Omental fat pad (tissue), 4 donors: Measurements from ENCODE around the gene SEC14L6. TPM values are rescaled to one million over a fixed set of nuclear protein-coding genes. Genes with fewer than 3 reads are reported as not detected.

ENCODE experiments used
- ATAC-seq: fragments of 150-250 bp; one replicate; pipeline ENCODE4 v1.9.1; 2016; ENCODE audit warnings: mild to moderate bottlenecking, moderate library complexity; ENCODE audit not compliant: low FRiP score
- DNase-seq: peaks from one replicate; pipeline ENCODE4 v3.0.0-alpha.2; 2019; ENCODE audit warnings: low spot score
- CTCF ChIP-seq, 3 donors: fragments of 450-650 bp; IDR thresholded peaks; one replicate each; pipeline ENCODE4 v1.5.1; 2016 to 2017; ENCODE audit warnings: antibody characterized with exemption in 3 of 3, mild to moderate bottlenecking in 3 of 3, moderate library complexity in 2 of 3
- total RNA-seq, 4 donors: library from RNA; depleted of rRNA; stranded (reverse); fragments of >200 nt; gene quantifications; one replicate each; pipeline ENCODE4 v1.1.0, GENCODE V29; 2016

Gene SEC14L6
- total RNA-seq, 4 donors from 2014 or later, result 1.3 to 3.9 (median 2.2) TPM; not detected in 1

GRCh38 chr22:30472994-30473720, 73.4 kb downstream of the SEC14L6 start:
- DNase-seq (no peak), ATAC-seq (no peak)
- no peak for TF ChIP-seq CTCF (IDR thresholded peaks at IDR 0.05)

Other genes starting within 250 kb of the SEC14L6 start
- gene TBC1D10A, start 219.8 kb downstream of the SEC14L6 start, total RNA-seq, result 10 to 100 TPM; 17.5 to 42.1 (median 26.0) TPM
- 10 to 100 TPM; 38.5 to 71.7 (median 60.4) TPM for gene SF3A1, start 189.8 kb downstream of the SEC14L6 start, total RNA-seq
- gene CCDC157, start 189.7 kb downstream of the SEC14L6 start, total RNA-seq, result 1 to 10 TPM in 3 of 4 donors, under 1 TPM in 1; 0.95 to 2.7 (median 1.8) TPM
- 10 to 100 TPM in 3 of 4 donors, 1 to 10 TPM in 1; 6.7 to 16.9 (median 11.8) TPM for gene RNF215, start 159.3 kb downstream of the SEC14L6 start, total RNA-seq
- gene SEC14L2, start 149.7 kb downstream of the SEC14L6 start, total RNA-seq, result 1 to 10 TPM; 3.0 to 8.8 (median 5.0) TPM
- 10 to 100 TPM; 11.2 to 14.7 (median 14.1) TPM for gene MTFP1, start 121.0 kb downstream of the SEC14L6 start, total RNA-seq
- gene SEC14L3, start 74.7 kb downstream of the SEC14L6 start, total RNA-seq, result not detected
- gene SEC14L4, start 41.0 kb downstream of the SEC14L6 start, total RNA-seq, result under 1 TPM in 1 of 4 donors, not detected in 3; 0.46 TPM
- gene GAL3ST1, start 27.9 kb upstream of the SEC14L6 start, total RNA-seq, result 1 to 10 TPM in 3 of 4 donors, not detected in 1; 1.4 to 2.5 (median 1.8) TPM
- 10 to 100 TPM; 50.9 to 99.2 (median 54.0) TPM for gene PES1, start 45.2 kb upstream of the SEC14L6 start, total RNA-seq
- 100 to 1,000 TPM in 1 of 4 donors, 10 to 100 TPM in 3; 61.3 to 139 (median 73.6) TPM for gene TCN2, start 60.4 kb upstream of the SEC14L6 start, total RNA-seq
- gene SLC35E4, start 89.0 kb upstream of the SEC14L6 start, total RNA-seq, result 10 to 100 TPM in 1 of 4 donors, 1 to 10 TPM in 3; 4.6 to 14.2 (median 6.2) TPM
- gene DUSP18, start 121.1 kb upstream of the SEC14L6 start, total RNA-seq, result 10 to 100 TPM in 1 of 4 donors, 1 to 10 TPM in 3; 5.8 to 18.0 (median 8.2) TPM
- gene OSBP2, start 148.1 kb upstream of the SEC14L6 start, total RNA-seq, result 1 to 10 TPM; 1.3 to 7.4 (median 4.4) TPM